ENCODE measurements around the gene SKAP1.
"Not testable (repeated sequence)": the region's sequence is repeated elsewhere in the genome, so short reads cannot be mapped to it uniquely, and the experiment has no call there.

The SKAP1 gene

DNA sequence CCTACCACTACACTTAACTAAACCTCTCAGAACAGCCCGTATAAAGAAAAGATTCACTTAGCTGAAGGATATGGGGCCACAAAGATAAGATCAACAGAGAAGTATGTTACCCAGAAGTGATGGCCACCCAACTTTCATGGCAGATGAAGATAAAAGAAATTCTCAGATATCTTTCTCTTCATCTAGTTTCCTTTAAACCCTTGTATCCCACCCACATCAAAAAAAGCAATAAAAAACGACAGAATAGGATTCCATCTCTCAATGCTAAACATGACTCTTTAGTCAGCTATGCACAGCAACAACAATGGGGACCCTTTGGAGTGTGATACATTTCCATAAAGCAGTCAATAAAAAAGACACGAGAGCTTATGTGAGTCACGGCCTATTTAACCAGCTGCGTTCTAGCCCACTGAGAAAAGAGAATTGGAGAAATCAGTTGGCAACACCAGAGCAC is 235.9 kb downstream of the SKAP1 start:
- no peak for DNase-seq

DNA sequence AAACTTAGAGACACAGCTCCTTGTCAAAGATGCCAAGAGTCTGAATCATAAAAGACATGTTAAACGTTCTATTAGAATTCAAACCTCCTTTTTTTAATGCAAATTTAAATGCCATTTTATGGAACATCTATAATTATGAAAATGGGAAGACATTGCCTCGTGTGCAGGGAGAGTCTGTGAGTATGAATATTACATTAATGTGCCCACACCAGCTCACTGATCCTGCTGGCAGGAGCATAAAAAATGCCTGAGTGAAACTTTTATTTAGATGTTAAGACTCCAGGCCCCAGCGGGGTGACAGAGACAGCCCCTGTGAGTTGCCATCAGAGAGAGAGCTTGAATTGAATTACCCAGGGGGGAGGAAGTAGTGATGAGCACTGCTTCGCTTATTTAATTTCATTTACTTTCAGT is 237.7 kb downstream of the SKAP1 start:
- DNase-seq = no peak

DNA sequence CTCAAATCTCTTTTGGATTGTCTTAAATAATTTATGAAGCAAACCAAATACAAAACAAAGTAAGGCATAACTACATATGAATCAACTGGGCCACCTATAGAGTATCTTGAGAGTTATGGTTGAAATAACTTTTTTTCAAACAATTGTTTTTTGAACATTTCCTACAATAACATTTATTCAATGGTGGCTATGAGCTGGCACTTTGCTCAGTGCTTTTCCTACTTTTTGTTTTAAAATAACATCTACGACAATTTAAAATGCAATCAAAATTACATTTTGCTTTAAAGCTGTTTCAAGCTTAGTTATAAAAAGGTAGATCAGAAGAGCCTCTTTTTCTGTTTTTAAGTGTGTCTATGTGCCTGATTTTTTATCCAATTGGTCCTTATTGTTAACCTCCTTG is 238.7 kb downstream of the SKAP1 start:
- no peak for DNase-seq

DNA sequence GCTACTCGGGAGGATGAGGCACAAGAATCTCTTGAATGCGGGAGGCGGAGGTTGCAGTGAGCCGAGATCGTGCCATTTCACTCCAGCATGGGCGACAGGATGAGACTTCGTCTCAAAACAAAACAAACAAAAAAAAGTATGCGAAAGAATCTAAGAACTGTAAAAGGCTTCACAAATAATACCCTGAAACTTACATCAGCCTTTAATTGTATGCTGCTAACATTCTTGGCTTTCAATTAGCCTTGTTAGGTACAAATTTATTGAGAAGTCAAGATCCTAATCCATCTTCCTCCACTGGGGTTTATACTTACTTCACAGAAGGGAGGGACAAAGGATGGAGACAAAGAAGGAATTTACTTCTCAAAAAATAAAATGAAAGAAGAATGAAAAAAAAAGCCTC is 239.1 kb downstream of the SKAP1 start:
- DNase-seq = no peak

DNA sequence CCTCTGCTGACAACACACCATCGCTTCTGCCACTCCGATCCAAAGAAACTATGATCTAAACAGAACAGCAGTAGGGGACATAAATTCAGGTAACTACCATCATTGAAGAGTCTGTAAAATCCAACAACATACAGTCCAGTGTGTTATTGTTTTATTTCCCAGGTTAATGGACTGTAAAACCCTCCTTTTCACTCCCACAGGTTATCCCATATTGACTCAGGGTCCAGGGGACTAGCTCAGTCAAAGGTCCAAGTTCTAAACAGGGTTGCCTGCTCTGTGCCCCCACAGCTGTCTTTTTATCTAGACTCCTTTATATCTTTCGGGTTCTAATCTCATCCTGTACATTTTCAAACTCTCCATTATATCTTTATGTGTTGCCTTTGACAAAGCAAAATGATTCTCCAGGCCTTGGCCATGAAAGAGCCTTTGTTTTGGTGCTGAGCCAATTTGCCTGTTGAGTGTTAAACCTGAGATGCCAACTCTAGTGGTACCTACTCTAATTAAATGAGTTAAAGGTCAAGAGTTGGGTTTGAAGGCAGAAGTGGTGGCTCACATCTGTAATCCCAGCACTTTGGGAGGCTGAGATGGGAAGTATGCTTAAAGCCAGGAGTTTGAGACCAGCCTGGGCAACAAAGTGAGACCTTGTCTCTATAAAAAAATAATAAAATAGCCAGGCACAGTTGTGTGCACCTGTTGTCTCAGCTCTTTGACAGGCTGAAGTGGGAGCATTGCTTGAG is 242.0 kb downstream of the SKAP1 start:
- no peak for DNase-seq

DNA sequence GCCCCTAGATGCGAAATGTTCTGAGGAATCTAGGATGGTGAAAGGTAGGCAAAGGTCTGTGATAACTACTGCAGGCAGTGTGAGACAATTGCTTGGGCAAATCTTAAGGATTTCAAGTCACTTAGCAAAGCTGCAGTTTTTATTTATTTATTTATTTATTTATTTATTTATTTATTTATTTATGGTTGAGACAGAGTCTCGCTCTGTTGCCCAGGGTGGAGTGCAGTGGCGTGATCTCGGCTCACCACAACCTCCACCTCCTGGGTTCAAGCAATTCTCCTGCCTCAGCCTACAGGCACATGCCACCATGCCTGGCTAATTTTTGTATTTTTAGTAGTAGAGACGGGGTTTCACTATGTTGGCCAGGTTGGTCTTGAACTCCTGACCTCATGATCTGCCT is 243.7 kb downstream of the SKAP1 start:
- DNase-seq = not testable (repeated sequence)

DNA sequence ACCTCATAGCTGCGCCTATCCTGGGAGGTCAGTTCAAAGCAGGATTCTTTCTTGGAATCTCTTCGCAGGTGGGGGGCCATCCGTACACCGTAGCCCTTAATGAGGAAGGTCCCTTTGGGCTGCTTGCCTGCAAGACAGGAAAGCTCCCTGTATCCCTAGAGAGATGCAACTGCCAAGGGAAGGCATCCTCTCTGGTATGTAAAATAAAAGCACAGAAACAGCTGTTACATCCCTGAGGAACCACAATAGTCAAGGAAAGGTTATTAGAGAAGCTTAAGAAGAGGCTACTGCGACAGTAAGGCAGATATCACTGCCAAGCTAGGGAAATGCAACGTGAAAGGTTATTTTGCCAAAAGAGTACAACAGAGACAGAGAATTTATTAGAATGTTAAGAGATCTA is 245.3 kb downstream of the SKAP1 start:
- DNase-seq = no peak

DNA sequence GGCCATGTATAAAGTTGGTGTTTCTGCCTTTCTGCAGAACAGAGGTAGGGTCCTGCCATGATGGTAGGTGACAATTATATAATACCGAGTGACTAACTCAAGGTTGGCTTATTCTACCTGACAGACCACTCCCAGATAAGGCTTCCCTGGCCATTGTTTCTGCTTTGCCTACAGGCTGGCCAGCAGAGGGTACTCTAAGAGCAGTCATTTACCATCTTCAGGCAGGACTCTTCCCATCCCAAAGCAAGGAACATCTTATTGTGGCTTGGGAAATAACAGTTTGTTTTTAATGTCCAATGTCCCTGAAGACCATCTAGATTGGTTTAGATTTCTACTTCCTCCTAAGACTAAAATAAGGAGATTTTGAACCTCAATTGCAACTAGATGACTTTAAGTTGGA is 248.4 kb downstream of the SKAP1 start:
- no peak for DNase-seq

DNA sequence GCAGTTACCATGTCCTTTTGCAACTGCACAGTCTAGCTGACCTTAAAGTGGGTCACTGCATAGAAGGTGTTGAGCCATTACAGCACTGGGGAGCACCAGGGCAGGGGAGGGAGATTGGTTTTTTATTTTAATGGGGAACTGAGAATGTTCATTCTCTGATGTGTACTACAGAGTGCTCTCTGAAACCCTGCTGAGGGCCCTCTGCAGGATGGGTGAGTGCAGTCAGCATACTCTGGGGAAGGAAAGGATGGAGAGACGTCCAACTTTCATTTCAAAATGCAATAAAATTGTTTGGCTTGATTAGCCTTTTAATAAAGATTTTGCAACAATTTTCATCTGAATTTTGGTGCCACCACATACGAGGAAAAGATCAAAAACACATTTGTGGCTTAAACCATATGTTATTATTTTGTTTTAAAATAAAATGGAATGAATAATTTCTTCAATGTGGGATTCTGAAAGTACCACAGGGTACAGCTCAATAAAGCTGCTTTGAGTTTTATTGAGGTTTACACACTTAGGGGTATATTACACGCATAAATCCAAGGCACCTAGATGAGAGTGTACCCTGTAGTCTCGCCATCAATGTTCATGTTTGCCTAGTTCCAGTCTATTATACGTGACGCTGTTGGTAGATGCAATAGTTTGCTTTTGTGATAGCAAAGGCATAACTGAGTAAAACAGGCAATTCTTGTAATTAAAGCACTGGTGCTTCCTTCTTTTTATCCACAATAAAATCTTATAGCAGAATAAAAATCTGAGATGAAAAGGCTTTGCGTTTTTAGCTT is 249.0 kb downstream of the SKAP1 start:
- no peak for DNase-seq

DNA sequence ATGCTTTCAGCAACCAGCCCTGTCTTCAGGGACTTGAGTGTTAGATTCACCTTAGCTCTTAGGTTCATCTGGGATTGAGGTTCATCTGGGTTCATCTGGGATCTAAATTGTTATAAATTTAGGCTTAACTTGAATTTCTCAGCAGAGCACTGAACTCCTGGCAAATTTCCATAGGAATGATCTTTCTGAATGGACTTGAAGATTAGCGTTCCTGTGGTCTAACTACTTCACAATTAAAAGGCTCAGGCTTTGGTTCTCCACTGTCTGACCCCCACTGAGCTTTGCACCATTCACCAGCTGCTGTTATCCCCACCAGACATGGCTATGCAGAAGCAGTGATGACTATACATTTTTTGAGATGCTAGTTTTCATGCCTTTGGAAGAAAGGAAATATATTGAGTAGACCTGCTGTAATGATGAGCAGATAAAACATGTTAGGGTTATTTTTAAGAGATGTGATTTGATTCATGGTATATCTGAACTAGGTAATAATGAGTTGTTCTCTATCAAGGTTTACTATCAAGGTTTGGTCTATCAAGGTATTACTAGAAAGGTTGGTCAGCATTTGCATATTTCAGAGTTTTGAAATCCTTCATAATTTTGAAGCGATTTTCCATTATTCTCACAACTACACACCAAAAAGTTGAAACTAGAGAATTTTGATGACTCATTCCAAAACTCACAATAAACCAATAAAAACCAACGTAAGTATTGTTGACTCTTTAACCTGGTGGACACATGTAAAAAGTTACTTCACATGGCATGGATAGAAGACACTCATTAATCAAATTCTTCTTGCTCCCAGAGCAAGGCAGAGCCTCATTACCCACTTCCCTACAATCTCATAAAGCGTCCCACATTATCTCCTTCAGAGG is 250.7 kb downstream of the SKAP1 start:
- DNase-seq = no peak

DNA sequence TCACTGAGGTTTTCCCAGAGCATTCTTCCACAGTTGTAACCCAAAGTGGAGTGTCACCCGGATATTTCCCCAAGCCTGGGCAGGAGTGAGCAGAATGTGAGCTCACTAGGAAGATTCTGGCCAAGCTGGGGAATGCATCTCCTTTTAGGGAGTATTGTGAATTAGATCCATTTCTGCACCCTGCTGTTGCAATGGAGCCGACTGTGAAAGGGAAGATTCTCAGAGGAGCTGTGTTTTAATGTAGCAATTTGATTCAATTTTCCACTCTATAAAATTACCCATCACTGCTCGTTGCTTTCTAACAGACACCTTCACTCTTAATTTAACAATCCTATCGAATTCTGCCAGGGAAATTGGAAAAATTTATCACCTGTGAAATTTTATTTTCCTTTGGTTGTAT is 251.7 kb downstream of the SKAP1 start:
- DNase-seq = no peak

DNA sequence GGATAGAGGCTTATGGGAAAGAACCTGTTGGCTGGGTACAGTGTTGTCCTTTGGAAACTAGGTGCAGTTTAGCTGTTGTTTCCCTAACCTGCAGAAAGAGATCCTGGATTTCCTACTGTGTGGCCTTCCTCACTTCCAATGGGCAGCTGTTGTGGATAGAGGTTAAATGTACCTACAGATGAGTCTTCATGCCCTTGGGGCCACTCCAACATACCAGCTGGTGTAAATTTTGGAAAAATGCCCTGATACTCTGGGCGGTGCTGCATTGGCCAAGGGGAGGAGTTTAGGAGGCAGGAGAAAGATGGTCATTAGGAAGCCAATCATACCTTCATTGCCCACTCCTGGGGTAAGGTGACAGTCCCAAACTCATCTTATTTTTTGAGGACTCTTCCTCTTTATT is 252.2 kb downstream of the SKAP1 start:
- DNase-seq = no peak

DNA sequence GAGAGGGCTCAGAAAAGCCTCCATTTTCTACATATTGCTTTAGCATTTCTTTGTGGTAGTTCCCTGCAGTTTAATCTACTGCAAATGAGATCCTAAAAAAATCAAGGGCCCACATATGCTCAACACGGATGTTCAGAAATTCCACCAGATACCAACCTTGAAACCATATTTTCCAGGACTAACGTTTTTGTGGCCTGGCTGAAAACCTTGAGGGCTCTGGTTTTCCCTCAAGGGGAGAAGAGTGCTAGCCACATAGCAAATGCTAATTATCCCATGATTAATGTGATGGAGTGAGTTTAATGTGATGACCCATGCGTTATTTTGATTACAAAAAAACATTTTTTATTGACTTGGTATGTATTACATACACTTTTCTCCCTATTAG is 253.6 kb downstream of the SKAP1 start:
- no peak for DNase-seq

DNA sequence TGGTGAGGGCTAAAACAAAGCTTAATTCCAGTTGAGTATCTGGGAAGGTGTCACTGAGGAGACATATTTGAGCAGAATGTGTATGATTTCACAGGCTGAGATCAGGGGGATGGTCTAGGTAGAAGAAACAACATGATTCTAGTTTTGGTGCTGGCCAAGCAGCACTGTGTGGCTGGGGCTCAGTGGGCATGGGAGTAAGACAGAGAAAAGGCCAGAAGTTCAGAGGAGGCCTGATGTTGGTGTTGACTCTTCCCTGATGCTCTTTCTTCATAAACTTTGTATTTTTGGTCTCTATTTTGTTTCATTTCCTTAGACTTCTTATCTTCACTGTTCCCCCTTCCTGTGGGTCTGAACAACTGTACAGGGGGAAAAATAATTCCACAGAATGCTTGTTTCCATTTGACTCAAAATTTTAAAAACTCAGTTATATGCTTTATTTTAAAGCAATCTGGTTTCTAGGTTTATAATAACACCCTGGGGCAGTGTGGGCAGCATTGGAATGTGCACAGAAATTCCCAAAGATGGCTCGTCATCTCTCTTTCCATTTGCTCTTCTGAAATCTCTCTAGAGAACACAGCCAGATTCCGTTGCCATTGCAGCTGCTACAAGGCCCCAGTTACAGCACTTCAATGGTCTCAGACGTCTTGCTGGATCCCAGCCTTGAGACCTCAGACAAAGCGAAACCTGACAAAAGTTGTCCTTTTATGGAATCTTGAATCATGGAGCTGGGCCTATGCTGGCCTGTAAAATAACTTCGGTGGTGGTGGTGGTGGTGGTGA is 254.1 kb downstream of the SKAP1 start:
- DNase-seq = no peak

DNA sequence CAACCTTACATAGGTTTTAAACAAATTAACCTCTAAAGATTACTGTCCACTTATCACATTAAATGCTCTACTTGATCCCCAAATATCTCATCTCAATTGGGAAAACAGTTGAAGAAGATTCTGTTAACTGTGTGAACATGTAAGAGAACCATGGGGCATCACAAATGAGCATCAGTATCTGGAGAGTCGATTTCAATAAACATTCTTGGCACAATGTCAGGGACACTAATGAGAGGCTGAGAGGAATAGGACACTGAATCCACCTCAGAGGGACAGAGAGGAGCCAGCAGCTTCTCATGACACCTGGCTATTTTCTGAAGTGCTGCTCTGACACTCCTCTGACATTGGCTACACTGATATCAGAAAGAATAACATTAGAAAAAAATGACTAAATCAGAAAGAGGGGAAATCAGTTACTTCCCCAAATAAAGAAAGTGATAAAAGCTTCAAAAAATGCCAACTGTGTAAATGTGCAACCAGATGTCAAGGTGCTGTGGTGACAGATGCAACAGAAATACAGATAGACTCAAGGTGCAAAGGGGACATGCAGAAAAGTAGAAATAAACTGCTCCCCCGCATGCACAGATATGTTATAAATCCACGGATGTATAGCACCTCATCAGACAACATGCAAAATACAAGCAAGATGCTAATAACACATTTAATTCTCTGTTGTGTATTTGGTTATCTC is 255.0 kb downstream of the SKAP1 start:
- DNase-seq = no peak

DNA sequence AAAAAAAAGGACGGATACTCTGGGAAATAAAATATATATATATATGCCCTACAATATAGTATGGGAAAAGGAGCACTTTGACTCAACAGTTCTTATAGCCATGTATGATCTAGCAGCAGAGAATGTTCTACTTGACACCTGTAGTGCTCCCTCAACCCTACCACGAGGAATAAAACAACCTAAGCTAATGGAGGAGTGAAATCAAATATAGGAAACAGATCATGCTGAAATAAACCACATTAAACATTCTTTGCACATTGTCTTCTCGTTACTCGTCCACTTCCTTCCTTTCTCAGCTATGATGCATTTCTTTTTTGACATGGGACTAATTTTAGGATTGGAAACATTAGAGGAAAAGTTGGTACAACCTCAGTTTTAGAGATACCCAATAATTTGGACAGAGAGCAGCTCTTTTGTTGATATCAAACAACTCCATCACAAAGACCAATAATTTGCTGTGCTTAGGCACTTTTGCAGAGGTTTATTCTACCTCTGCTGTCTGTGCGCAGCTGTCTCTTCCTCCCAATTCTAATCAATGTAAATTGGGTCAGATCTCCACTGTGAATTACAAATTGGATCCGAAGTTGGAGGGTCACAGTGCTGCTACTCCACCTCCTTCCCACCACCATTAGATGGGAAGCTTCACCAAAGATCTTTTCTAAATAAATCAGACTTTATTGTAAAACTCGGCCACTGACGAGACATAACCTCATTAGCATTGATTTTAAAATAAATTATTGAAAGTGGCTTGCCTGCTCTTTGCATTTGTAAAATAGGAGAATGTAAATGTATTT is 256.6 kb downstream of the SKAP1 start:
- DNase-seq = no peak

DNA sequence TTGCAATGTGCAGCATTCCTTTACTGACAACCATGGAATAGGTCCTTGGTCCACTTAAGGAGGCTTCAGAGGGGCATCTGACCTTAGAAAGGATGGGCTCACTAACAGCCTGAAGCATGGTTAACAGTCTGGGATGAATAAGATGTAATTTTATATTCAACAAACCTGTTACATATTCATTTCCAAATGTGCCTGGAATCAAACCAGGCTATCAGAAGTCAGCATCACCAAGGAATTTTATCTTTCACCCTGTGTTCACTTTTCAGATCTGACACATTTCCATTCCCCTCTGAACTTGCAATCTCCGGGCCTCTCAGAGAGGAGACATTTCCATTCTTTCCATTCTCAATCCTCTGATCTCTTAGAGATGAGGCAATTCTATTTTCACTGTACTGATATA is 260.1 kb downstream of the SKAP1 start:
- DNase-seq = no peak

DNA sequence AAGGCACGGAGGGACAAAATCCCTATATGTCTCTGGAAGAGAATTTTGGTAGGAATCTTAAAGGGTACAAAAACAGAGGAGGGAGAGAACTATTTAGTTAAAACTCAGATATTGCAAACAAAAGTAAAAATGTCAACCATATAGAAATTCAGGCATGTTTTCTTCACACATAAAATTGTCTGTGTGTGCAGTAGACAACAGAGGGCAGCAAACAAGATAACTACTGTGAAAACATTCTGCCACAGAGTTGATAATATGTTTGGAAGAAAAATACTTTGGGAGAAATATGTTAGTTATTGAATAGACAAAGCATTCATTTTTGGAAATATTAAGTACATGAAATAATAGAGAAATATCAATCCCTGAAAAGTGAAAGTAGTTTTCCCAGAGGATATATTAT is 266.2 kb downstream of the SKAP1 start:
- DNase-seq = no peak

DNA sequence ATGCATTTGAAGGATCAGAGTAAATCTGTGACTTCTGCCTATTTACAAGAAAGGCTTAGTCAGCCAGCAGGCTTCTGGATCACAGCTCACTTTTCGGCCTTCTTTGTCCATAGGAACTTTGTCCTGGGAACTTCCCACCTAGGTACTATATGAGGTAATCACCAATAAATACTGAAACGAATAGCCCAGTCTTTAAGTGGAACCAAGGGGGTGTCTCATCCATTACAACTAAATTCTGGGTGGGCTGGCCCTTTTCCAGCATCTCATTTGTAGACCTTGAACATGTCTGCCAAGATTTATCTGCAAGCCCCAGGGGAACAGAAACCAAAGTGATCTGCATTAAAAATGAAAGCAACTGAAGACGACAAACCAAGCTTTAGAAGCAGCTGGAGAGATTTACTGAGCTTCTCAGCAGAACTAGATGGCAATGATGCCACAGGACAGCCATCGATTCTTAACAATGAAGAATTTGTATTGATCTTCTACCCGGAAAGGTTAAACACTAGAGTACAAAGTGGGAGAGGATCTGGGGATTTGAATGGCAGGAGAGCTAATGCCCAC is 267.0 kb downstream of the SKAP1 start:
- DNase-seq = no peak

DNA sequence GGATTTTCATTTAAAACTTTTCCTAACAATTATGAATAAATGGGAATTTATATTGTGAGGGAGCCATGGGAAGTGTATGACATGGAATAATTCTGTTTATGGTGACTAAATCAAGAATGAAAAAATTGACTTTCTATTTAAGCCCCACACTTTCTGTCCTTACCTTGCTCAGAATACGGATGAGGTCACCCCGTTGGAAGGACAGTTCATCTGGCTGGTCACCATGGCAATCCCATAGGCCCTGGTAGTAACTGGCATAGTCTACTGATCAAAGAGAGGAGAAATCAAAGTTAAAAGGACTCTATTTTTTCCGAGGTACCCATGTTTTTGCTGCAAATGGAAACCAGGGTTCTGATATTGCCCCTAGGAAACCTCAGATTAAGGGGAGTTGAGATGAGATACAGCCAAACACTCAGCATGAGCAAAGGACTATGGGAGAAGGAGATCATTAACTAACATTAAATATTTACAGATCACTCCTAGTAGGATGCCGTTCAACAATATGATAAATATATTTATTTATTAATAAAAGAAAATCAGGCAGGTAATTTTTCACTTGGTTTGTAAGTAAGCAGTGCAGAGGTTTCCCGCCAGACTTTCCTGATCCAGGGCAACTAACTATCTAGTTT is 267.6 kb downstream of the SKAP1 start:
- DNase-seq = no peak

Data from stimulated activated CD4-positive, alpha-beta T cell treated with anti-CD3 and anti-CD28 coated beads, Interleukin-15, amount 100 ng/mL, for 24 hours (primary cell).